ENCODE results near the gene TMEM240.
"Not testable (repeated sequence)": the region's sequence is repeated elsewhere in the genome, so short reads cannot be mapped to it uniquely, and the experiment has no call there.

TMEM240 gene

GRCh38 chr1:1556961-1557360 is 16.5 kb upstream of the TMEM240 start:
- DNase-seq: not testable (repeated sequence)

DNA sequence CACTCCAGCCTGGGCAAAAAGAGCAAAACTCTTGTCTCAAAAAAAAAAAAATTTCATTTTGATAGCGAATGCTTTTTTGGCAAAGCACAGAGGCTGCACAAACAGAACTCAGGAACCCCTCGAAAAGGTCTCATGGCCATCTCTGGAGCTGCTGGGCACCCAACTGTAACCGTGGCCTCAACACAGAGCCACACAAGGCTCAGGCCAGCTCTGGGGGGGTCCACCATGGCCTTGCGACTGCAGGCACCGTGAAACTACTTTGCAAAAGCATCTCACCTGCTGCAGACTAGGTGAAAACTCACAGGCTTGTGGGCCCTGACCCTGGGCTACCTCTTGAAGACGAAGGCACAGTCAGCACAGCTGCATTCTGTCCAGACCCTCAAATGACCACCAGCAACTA is 16.1 kb upstream of the TMEM240 start:
- no peak for DNase-seq

GRCh38 chr1:1554926-1555915 is 14.8 kb upstream of the TMEM240 start:
- no peak for DNase-seq

DNA sequence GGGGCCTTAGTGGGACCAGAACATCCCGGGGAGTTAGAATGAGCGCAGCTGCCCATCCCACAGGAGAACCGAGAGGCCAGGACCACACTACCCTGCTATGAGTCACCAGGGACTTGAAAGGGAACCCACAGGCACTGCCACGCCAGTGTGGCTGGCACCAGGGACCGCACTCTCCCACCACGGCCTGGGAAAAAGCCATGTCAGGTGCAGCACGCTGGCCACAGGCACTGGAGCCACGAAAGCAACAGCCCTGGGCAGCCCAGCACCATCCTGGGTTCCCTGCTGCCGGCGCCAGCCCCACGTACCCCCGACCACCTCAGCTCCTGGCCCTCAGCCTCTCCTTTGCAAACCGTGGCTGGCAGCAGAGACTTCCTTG is 14.1 kb upstream of the TMEM240 start:
- DNase-seq: no peak

GRCh38 chr1:1553821-1554494 is 13.5 kb upstream of the TMEM240 start:
- no peak for DNase-seq

DNA sequence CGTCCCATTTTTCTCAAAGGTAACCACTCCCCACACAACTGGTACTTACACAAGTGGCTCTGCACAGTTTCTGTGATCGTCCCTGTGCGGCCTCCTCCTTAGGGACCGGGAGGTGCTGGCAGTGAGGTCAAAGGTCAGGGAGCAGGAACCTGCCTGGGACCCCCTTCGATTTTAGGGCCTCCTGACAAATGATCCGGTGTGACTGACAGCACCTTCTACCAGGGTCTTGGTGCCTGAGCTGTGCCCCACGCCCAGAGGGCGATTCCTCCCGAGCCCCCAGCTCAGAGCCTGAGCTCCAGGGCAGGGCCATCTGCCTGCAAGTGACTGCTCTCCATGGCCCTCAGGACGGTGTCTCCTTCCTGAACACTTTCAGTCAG is 11.8 kb upstream of the TMEM240 start:
- DNase-seq: no peak

DNA sequence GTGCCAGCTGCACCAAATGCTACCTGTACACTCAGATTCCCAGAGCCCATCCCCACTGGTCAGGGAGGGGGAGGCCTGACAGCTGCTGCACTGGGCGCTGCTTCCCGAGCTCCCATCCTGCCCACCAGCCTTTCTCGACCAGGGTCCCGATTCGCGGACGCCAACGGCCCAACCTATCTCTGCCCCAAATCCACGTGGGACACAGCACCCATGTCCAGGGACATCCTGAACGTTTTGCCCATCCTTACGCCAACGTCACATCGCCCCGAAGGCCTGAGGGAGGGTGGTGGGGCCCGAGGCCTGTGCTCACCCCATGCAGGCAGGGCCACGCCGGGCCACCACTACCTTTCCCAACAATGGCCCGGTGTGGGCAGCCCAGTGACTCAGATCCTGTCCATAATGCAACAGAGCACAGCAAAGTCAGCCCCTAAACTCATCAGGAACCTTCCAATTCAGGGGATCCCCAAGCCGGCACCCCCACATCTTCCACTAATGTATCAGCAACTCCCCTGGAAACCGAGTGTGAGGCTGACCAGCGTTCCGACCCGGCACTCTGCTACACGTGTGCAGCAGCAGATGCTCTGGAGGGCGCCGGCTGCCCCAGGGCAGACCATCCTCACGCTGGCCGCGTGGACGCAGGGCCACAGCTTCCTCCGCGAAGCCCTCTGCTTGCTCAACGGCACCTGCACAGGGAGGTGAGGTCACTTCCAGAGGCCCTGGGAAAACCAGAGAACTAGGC is 11.3 kb upstream of the TMEM240 start:
- DNase-seq: no peak

DNA sequence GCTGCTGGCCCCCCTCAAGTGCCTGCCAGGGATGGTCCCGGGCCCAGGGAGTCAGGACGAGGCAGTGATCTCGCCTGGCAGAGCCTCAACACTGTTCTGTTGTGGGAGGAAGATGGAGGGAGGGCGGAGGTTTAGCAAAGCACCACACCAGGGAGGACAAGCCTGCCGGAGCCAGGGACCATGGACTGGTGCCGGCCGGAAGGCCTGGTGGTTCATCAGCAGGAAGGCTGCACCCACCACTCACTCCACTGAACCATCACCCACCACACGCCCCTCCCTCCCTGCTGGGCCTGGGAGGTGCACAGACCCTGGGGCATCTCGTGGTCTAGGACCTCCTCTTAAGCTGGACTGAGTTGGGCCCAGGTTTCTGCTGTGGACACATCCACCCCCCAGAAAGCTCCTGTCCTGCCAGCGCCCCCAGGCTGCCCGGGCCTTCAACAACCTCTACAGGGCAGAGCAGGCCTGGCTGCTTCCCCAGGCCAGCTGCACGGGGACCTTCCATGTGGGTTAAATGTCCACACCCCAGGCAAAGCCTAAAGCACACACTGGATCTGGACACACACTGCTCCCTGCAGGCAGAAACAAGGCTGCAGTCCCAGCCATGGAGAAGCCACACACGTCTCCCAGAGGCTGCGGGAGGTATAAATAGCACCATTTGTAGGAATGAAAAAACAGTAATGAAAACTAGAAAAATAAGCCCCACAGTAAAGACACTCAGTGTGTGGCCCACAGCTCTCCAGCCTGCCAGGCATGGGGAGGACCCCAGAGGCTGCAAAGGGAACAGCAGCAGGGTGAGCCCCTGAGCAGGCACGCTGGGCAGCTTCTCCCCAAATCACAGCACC is 10.4 kb upstream of the TMEM240 start:
- DNase-seq: no peak

GRCh38 chr1:1550087-1550486 is 9.7 kb upstream of the TMEM240 start:
- no peak for DNase-seq

DNA sequence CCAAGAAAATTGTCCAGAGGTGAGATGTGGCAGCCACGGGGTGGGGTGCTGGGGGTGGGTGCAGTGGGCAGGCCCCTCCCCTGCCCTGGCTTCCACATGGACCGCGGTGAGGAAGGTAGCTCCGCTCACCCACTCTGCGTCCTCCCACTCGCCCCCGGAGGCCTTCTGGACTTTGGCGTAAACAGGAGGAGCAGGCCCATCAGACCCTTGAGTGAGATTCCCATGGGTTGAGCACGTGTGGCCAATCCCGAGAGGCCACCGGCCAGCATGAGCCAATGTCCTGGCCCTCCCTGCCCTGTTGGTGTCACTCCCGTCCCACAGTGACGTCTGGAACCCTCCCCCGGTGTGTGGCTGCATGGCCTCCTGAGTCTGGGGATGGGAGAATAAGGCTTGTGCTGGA is 8.2 kb upstream of the TMEM240 start:
- no peak for DNase-seq

DNA sequence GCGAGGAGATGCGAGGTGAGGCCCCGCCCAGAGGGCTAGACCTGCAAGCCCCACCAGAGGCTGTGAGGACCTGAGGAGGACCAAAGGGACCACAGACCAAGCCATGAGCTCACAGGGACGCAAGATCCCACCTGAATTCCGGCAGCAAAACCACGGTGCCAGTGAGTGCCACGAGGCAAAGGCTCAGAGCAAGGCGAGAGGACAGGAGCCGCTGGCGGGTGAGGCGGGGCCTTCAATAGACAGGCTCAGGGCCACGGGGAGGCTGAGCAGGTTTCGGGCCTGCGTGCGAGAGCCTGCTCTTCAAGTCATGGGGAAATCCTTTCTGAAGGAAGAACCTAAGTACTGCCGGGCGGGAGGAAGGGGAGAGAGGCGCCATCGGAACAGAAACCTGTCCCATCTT is 7.1 kb upstream of the TMEM240 start:
- DNase-seq: no peak

DNA sequence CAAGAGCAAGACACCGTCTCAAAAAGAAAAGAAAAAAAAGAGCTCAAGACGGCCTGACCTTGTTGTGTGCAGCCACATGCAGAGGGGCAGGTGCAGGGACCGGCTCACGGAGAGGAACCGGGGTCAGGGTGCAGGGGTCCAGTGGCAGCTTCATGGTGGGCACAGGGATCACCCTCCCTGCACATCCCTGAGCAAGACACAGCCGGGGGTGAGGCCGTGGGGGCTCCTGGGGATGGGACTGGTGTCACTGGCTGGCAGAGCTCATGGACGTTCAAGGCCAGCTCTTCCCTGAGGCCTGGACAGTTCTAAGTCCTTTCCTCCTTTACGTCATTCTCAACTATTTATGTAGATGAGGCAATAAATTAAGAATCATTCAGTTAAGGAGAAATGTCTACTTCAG is 6.6 kb upstream of the TMEM240 start:
- no peak for DNase-seq

GRCh38 chr1:1545946-1546737 is 5.7 kb upstream of the TMEM240 start:
- no peak for DNase-seq

- no peak for DNase-seq
Observed at GRCh38 chr1:1544544-1544943, 4.1 kb upstream of the TMEM240 start.

DNA sequence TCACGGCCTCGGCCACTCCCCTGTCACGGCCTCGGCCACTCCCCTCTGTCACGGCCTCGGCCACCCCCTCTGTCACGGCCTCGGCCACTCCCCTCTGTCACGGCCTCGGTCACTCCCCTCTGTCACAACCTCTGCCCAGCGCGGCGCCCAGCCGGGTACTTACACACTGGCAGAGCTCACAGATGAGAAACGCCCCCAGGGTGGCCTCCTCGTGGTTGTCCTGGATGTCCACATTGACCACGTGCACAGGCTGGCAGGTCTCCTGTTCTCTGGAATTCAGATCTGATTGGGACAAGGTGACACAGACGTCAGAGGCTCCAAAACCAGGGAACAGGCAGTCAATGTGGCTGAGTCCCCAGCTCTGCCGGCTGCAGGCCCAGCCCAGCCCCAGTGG is 3.3 kb upstream of the TMEM240 start:
- no peak for DNase-seq

- DNase-seq: no peak
Observed at GRCh38 chr1:1542766-1543705, 2.6 kb upstream of the TMEM240 start.

DNA sequence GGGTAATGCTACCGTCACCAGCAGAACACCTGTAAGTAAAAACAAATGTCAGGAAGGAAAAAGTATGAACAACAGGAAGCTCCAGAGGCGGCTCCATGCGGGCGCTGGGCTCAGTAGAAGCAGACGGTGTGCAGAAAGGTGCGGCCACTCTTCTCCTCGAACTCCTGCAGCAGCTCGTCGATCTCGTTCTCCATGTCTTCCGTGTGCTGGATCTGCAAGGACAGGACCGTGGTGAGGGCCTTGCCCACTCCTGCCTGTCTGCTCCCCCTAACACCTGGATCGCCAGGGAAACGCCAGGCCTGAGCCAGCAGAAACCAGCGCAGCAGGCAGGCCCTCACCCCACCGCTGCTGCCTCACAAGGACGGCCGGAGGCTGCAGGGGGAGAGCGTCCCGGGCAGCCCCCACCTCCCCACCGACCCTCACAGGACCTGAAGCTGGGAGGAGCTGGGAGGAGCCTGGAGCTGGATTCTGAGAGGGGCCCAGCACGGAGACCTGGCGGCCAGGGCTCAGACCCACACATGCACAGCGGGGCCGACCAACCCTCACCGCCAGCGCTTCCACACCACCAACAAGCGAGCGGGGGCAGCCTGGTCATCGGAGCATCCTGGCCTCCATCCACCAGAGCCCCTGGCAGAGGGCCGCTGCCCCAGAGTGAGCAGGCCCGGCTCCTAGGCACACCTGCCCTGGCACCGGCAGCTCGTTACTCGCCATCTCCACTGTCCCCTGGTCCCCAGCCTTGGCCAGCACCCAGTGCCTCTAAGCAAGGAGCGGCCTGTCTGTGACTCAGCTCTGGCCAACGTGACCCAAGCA is 1.7 kb upstream of the TMEM240 start:
- DNase-seq: no peak

DNA sequence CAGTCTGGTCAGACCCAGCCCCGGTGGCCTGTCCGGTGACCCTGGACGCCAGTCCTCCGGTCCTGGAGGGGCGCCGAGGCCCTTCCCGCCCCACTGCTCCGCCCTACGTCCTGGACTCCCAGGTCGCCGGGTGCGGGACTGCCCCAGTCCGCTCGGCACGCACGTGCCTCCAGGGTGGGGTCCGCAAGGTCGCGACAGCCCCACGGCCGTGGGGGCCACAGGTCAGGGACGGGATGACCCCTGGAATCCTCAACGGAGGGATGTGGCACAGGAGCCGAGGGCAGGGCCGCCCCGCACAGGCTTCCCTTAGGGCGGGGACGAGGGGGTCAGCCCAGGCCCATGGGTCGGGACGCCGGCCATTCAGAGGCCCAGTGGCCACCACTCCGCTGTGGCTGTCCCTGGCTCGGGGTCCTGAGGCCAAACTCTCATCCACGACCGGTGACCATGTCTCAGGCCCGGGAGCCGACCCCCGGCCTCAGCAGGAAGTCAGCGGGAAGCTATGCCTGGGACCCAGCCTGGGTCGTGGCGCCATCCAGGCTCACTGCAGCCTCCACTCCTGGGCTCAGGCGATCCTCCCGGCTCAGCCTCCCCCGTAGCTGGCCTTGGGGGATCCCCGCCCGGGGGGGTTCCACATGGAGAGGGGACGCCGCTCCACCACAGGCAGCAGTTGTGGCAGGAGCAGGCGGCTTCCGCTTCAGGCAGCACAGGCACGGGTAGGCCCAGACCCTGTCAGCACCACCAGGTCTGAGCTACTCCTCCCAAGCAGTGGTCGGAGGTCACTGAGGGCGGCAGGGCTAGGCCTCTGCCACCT is 599 bp upstream of the TMEM240 start:
- DNase-seq: no peak

All from DMS79 (cell line).